Posterior vena cava (tissue), 2 donors: ENCODE data around the gene CD82. TPM values are rescaled to one million over a fixed set of nuclear protein-coding genes. Genes with fewer than 3 reads are reported as not detected.

Source experiments
- DNase-seq: peaks from one replicate; pipeline ENCODE4 v3.0.0-alpha.2; 2020; ENCODE audit warnings: low spot score
- intact Hi-C, 2 donors: fragments of 100-400 bp; cut with DNase I; formaldehyde crosslinking; loops; one replicate each; pipeline versions ENCODE4 v1.14.1 to v1.14.2; 2022 to 2023
- total RNA-seq, 2 donors: library from RNA; stranded (reverse); fragmentation: NEBNext Ultra II Directional; extraction: Animal tissue kit (Norgen Biotek cat#: 25700); gene quantifications; one replicate each; pipeline ENCODE4 v1.2.1, GENCODE V29; 2021
- donor health status: DM: yes; HTN: yes; CAD: no.
- donor health status: DM: yes; HTN: yes; CAD: no.

CD82 gene
- total RNA-seq, 2 donors from 2014 or later = 26.8 to 28.6 TPM

DNA sequence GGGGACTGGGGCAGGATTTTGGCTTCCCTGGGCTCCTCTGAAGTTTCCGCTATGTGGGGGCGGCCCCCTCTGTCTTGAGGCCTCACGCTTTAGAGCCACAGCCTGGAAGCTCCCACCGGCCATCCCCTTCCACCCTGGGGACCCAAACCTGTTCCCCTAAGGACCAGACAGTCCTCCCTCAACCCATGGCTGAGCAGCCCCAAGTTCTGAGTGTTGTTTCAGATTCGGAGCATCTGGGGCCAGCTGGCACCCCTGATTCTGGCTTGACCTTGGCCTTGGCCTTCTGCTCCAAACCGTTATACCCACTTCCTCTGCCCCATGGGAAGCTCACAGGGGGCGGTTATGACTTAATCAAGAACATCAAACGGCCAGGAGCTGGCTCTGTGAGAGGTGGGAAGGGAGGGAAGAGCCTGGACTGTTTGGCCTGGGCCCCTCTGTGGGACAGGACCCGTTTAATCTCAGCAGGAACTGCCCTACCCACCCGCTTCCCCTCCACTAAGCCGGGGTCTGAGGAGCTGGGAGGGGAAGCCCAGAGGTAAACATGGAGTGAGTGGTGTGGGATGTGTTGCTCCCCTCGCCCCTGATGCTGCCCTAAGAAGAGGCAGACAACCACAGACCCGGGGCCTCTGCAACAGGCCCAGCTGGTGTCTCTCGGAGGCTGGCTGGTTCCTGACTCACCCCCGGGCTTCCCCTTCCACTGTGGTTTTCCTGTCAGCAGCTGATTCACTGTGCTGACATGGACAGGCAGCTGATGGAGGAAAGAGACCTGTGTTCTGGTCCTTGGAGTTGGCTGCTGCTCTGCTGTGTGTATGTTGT lies 3.4 kb downstream of the CD82 start:
- intact Hi-C loops = loop anchor here in 1 of 2 donors (10.0 kb wide), 1 partner anchor 346 kb away; no protein-coding TSS in a partner anchor
- peak; percentile 93 for DNase-seq

- intact Hi-C loops = no loop called here
- DNase-seq = no peak
Measured at GRCh38 chr11:44570411-44571155, 5.1 kb downstream of the CD82 start.

- intact Hi-C loops = no loop called here
- DNase-seq = no peak
Measured at GRCh38 chr11:44571871-44572270, 6.4 kb downstream of the CD82 start.

DNA sequence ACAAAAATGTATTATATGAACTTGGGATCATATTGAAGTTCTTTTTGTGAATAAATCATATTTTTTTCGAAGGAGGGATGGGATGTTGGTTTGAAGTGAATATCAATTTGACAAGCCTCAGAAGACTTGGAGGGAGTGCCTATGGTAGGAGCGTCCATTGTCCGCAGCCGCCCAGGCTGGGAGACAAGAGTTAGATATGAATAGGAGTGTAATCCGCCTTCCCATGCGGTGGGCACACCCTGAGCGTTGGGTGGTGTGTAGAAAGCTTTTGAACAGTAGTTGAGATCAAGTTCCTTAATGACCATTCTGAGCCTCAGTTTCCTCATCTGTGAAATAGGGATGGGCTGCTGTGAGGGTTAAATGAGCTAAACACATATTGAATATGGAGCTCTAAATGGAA lies 7.0 kb downstream of the CD82 start:
- intact Hi-C loops = no loop called here
- DNase-seq = no peak

- intact Hi-C loops = no loop called here
- no peak for DNase-seq
Measured at GRCh38 chr11:44572884-44573283, 7.4 kb downstream of the CD82 start.

DNA sequence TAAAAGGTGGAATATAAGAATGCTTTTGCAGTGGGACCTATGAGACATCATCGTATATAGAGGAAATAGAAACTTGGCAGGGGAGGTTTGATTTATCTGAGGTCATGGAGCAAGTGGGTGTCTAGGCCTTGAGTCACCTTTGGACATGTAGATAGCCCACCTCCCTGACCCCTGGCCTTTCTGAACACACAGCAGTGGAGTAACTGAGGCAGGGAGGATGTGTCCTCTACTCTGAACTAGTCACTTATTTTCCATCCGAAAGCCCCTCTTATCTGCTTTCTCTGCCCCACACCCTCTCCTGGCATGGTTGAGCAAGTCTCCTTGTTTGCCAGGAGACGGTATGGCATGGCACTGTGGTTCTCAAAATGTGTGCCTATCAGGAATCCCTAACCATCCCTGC lies 7.9 kb downstream of the CD82 start:
- no peak for DNase-seq
- intact Hi-C loops = no loop called here

DNA sequence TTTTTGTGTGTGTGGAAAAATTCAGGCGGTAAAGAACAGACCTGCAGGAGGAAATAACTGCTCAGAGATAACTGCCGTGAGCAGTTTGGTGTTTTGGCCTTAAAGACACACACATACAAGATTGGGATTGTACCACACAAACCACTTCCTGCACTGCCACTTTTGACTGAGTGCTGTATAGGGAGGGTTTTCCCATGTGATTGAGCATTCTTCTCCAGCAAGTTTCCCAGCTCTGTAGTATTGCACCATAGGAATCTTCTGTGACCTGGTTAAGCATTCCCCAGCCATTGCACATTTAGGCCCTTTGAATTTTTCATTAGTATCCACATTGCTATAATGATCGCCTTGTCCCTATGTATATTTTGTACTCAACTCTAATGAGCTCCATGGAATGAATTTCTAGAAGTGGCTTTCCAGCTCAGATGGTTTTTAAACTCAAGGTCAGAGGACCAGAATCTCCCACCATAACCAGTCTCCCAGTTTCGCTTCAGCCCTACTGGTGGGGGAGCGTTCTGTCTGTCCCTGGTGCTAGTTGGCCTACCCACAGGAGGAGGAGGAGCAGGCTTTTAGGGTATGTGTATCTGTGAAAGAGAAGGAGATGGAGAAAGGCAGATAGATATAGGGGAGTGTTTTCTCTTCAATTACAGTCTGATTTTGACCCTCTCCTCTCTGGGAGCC lies 9.3 kb downstream of the CD82 start:
- DNase-seq = no peak
- intact Hi-C loops = no loop called here

- intact Hi-C loops = no loop called here
- no peak for DNase-seq
Measured at GRCh38 chr11:44575288-44575672, 9.8 kb downstream of the CD82 start.

DNA sequence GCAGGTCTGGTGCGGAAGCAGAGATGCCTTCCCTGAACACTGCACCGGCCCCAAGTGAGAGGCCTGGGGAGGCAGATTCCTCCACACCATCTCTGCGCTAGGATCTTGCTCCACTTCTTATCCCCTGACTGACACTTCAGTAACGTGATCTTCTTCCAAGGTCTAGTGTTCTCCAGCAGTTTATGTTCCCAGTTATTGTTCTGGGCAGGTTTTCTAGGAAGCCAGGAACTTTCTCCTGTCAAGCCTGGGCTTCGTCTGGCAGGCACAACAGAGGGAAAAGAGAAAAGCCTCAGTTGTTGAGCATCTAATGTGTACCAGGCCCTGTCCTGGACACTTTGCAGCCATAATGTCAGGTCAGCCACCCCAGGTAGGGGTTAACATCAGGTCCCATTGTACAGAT lies 10.5 kb downstream of the CD82 start:
- intact Hi-C loops = no loop called here
- no peak for DNase-seq

GRCh38 chr11:44576656-44577055 lies 11.2 kb downstream of the CD82 start:
- intact Hi-C loops = no loop called here
- DNase-seq = no peak

DNA sequence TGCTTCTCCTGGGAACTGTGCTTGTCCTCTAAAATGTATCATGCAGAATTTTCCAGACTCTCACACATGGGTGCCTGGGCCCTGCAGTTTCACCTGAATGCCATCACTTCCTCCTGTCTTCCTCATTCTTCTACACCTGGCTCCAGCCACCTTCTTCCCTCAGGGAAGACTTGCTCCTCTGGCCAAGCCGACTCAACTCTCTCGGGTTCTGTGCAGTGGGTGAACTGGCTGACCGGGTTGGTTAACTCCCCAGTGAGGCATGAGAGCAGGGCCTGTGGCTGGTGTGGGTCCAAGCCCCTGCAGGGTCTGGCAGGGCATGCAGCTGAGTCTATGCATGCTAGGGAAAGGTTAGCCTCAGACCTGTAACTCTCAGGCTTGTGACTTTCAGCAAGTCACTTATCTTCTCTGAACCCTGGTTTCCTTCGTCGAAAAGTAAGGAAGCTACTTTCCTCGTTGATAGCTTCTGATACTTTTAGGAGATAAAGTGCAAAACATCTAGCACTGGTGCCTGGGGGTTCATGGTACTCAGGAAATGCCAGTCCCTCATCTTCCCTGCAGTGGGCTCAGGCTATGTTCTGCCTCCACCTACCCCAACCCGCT lies 11.9 kb downstream of the CD82 start:
- intact Hi-C loops = no loop called here
- no peak for DNase-seq

DNA sequence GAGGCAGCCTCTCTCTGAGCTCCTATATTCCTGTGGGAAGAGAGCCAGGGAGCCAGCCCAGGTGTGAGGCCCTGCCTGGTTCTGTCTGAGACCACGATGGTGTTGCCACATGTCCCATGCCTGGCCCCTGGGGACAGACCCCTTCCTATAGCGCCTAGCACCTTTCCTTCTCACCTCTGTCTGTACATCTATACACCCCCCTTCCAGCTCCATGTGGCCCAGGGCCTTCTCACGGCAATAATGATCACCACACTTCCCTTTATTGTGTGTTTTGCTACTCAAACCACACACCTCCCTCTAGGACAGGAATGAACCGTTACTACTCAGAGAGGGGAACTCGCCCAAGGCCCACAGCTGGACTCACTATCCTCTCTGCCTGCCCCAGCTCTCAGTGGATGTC lies 12.8 kb downstream of the CD82 start:
- intact Hi-C loops = no loop called here
- DNase-seq = no peak

- DNase-seq = no peak
- intact Hi-C loops = no loop called here
Measured at GRCh38 chr11:44579302-44579761, 13.9 kb downstream of the CD82 start.

DNA sequence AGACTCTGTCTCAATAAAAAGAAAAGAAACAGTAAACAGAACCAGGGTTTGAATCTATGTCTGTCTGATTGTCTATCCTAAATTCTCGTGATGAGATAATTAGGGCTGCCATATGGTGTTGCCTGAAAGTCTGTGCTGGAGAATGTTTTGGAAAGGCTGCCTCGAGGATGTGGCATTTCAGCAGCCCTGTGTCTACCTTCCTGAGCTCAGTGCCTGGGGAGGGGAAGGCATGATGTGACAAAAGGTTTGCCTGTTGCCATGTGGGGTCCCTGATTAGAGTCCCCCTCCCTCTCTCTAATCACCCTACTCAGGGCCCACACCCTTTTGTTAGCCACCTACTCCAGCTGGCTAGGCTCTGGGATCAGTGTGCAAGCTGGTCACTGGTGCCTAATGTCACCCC lies 15.2 kb downstream of the CD82 start:
- DNase-seq = no peak
- intact Hi-C loops = no loop called here

DNA sequence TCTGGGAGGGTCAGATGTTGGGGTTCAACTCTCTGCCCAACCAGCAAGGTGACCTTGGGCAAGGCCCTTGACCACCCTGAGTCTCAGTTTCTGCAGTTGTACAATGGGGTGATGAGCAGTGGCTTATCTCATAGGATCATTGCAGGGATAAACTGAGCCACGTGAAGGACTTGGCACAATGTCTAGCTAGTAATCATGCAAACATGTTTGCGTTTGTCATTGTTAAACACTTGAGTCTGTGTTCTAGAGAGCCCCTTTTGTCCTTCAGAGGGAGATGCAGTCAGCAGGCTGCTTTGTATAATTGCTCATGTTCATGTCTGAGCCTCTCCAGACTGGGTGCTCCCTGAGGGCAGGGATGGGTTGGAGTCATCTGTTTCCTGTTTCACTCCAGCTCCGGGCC lies 15.8 kb downstream of the CD82 start:
- no peak for DNase-seq
- intact Hi-C loops = no loop called here

DNA sequence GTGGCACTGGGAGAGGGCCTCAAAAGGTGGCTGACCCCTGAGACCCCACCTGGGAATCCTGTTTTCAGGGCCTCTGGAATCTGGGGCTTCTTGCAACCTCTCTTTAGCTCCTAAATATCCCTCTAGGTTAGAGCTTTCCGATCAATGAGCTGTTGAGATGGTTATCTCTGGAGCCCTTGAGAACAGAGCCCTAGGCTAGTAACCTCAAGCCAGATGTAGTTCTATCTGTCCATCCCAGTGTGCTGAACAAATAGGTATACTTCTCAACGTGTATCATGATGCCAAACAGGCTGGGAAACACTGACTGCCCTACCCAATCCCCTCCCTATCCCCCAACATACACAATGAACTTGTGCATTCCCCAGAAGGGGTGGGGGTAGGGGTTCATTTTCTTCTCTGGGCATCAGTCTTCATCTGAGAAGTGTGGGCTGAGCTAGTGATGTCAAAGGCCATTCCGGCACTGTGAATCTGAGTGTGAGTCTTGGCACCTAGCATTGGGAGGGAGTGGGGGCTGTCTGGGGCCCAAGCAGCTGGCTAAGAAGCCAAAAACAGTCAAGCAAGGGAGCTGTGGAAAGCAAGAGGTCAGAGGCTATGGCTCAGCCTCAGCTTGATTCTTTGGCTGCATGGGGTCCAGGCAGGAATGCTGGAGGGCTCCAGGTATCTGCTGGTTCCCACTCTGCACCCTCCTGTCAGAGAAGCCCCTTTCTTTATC lies 17.3 kb downstream of the CD82 start:
- intact Hi-C loops = no loop called here
- DNase-seq = no peak

DNA sequence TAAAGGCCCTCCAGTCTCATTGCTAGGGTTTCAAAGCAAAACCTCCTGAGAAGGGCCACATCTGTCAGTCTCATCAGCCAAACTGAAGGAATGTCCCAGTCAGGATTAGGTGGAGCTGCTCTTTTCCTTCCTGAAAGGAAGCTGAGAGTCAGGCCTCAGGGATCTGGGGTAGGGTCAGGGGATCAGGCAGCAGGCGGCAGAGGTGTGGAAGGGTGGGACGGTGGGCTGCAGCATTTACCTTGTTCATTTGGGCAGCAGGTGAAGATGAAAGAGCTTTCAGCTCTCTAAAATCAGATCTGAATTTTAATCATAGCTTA lies 17.8 kb downstream of the CD82 start:
- intact Hi-C loops = no loop called here
- DNase-seq = no peak

GRCh38 chr11:44585421-44585820 lies 20.0 kb downstream of the CD82 start:
- intact Hi-C loops = no loop called here
- DNase-seq = peak; percentile 36

DNA sequence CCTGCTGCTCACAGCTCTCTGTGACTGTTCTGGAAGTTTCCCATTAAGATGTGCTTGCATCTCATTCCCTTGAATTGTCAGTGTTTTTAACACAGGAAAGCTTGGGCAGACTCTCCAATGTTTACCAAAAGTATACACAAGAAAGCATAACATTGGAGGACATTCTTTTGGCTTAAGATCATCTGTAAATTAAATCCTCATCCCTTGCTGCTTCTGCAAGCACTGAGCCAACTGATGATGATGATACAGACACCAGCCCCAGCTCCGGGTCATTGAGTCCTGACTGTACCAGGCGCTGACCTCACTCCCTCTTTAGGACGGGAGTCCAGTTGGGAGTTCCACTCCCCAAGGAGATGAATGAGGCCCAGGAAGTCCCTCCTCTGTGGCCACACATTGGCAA lies 23.8 kb downstream of the CD82 start:
- no peak for DNase-seq
- intact Hi-C loops = no loop called here
